ENCODE data around the gene SORCS3. TPM values are rescaled to one million over a fixed set of nuclear protein-coding genes. Genes with fewer than 3 reads are reported as not detected.

The SORCS3 gene
- polyA plus RNA-seq, 1 donor from 2014 or later, result 9.8 TPM

- TF ChIP-seq RAD21 (conservative IDR thresholded peaks at IDR 0.05) (no peak), EP300 (conservative IDR thresholded peaks at IDR 0.05; ENCODE audit: poor library complexity, severe bottlenecking) (no peak), EZH2 (IDR thresholded peaks at IDR 0.05; ENCODE audit: borderline replicate concordance, insufficient read depth, low read length, poor library complexity, severe bottlenecking) (no peak), CTCF (IDR thresholded peaks at IDR 0.05; ENCODE audit: poor library complexity, severe bottlenecking) (no peak)
- Histone ChIP-seq H3K9ac (ENCODE audit: low read length) (no peak overlapping the region), H3K79me2 (replicated peaks; ENCODE audit: insufficient read depth, low read length) (no peaks in the 10 kb centered on the region), H3K27me3 (ENCODE audit: insufficient read depth, low read depth, low read length) (no peaks in the 10 kb centered on the region), H3K9me3 (ENCODE audit: low read length) (no peaks in the 10 kb centered on the region), H4K20me1 (ENCODE audit: insufficient read depth) (no peaks in the 10 kb centered on the region), H3K4me3 (ENCODE audit: low read length) (no peak overlapping the region), H3K27ac (ENCODE audit: low read length) (no peak overlapping the region), H3K36me3 (ENCODE audit: insufficient read depth, low read length) (no peaks in the 10 kb centered on the region), H2AFZ (ENCODE audit: low read depth, low read length) (no peak overlapping the region), H3F3A (ENCODE audit: insufficient read depth, low read length, poor library complexity, severe bottlenecking) (no peaks in the 10 kb centered on the region), H3K4me2 (ENCODE audit: low read length) (no peak overlapping the region), H3K9me2 (ENCODE audit: insufficient read depth, low read length) (no peaks in the 10 kb centered on the region)
These were observed 267.5 kb downstream of the SORCS3 start for GRCh38 chr10:104908581-104908980.

- H3K4me2 ChIP-seq (ENCODE audit: low read length), result no peak overlapping the region
- no peaks in the 10 kb centered on the region for H4K20me1 ChIP-seq (ENCODE audit: insufficient read depth)
- H3K36me3 ChIP-seq (ENCODE audit: insufficient read depth, low read length), result no peaks in the 10 kb centered on the region
- H3K4me3 ChIP-seq (ENCODE audit: low read length), result no peak overlapping the region
- H3K79me2 ChIP-seq (replicated peaks; ENCODE audit: insufficient read depth, low read length), result no peaks in the 10 kb centered on the region
- H3K27ac ChIP-seq (ENCODE audit: low read length), result no peak overlapping the region
- TF ChIP-seq CTCF (IDR thresholded peaks at IDR 0.05; ENCODE audit: poor library complexity, severe bottlenecking) (no peak), POLR2AphosphoS5 (IDR thresholded peaks at IDR 0.05) (no peak), EP300 (conservative IDR thresholded peaks at IDR 0.05; ENCODE audit: poor library complexity, severe bottlenecking) (no peak), SMC3 (conservative IDR thresholded peaks at IDR 0.05; ENCODE audit: poor library complexity) (no peak), RAD21 (conservative IDR thresholded peaks at IDR 0.05) (no peak), REST (IDR thresholded peaks at IDR 0.05; ENCODE audit: borderline replicate concordance) (no peak), EZH2 (IDR thresholded peaks at IDR 0.05; ENCODE audit: borderline replicate concordance, insufficient read depth, low read length, poor library complexity, severe bottlenecking) (no peak), TAF1 (IDR thresholded peaks at IDR 0.05; ENCODE audit: low read depth) (no peak), MXI1 (conservative IDR thresholded peaks at IDR 0.05; ENCODE audit: poor library complexity, severe bottlenecking) (no peak)
- no peaks in the 10 kb centered on the region for H3K9me2 ChIP-seq (ENCODE audit: insufficient read depth, low read length)
- H3F3A ChIP-seq (ENCODE audit: insufficient read depth, low read length, poor library complexity, severe bottlenecking), result no peaks in the 10 kb centered on the region
- H3K9ac ChIP-seq (ENCODE audit: low read length), result no peak overlapping the region
- no peaks in the 10 kb centered on the region for H3K9me3 ChIP-seq (ENCODE audit: low read length)
- H3K27me3 ChIP-seq (ENCODE audit: insufficient read depth, low read depth, low read length), result no peaks in the 10 kb centered on the region
- no peak overlapping the region for H2AFZ ChIP-seq (ENCODE audit: low read depth, low read length)
These were observed 269.6 kb downstream of the SORCS3 start for GRCh38 chr10:104910712-104911111.
